NCI-H748 treated with DMSO at 0.1 percent for 48 hours (cell line): Measurements from ENCODE around the gene SIGLEC1.

Source experiments
- DNase-seq: peaks from one replicate; lab custom pipeline; 2025; lab: John Stamatoyannopoulos, UW

Gene SIGLEC1

DNA sequence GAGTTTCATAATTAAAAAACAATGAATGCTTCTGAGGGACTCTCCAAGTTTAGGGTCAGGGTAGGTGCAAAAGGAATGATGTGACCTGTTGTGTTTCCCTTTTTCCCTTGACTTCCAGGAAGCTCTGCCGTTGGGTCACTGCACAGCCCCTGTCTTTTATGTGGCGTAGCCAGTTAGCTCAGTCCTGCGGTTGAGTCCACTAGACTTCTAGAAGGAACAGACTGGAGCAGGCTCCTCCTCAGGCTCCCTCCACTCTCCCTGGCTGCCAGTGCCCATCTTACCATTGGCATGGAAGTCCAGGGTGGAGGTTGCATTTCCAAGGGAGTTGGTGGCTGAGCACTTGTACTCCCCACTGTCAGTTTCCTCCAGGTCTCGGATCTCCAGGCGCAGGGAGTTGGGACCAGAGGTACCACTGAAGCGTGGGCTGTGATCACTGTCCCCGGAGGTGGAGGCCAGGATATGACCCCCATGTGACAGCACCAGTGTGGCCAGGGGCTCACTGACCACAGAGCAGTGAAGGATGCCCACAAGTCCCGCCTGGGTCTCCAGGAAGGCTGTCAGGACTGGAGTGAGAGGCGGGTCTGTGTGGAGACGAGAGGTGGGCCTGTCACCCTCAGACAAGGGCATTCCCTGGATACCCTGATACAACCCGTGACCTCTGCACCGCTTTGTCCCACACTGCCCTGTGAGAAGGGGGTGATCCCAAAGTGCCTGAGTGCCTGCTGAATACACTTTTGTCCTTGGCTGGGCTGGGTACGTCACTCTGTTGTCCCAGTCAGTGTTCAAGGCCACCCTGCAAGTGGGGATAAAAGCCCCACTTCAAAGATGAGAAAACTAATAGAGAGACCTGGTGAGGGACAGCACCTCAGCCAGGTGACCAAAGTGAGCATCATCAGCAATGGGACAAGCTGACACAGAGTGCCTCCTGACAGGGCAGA, 11.1 kb downstream of the SIGLEC1 start:
- DNase-seq, result no peak

DNA sequence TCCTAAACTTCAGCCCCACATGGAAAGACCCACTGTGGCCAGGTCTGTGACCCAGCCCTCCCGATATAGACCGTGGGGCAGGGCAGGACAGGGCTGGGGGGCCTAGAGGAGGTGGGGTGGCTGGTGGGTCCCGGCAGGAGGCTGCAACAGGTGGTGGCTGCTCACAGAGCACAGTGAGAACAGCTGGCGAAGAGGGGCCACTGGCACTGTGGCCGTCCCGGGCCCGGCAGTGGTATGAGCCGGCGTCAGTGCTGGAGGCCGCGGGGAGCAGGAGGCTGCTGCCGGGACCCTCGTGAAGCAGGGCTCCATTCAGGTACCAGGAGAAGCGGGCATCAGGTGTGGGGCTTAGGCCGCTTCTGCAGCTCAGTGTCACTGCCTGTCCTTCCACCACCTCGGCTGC, 13.4 kb downstream of the SIGLEC1 start:
- DNase-seq, result no peak

DNA sequence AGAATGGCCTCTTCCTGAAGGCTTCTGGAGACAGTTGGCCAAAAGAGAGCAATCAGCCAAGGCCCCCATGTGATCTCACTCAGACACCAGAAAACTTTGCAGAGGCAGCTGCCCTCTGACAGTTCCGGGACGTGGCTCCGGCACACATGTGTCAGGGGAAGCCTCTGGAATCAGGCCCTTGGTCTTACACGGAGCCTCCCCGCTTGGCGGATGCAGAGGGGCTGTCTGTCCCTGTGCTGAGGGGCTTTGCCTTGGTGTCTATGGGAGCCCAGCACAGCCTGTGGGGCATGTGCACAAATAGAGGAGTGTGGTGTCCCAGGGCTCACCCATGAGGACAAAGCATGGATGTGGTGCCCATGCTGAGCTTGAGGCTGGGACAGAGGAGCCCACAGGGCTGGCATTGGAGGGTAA, 13.8 kb downstream of the SIGLEC1 start:
- DNase-seq, result no peak

DNA sequence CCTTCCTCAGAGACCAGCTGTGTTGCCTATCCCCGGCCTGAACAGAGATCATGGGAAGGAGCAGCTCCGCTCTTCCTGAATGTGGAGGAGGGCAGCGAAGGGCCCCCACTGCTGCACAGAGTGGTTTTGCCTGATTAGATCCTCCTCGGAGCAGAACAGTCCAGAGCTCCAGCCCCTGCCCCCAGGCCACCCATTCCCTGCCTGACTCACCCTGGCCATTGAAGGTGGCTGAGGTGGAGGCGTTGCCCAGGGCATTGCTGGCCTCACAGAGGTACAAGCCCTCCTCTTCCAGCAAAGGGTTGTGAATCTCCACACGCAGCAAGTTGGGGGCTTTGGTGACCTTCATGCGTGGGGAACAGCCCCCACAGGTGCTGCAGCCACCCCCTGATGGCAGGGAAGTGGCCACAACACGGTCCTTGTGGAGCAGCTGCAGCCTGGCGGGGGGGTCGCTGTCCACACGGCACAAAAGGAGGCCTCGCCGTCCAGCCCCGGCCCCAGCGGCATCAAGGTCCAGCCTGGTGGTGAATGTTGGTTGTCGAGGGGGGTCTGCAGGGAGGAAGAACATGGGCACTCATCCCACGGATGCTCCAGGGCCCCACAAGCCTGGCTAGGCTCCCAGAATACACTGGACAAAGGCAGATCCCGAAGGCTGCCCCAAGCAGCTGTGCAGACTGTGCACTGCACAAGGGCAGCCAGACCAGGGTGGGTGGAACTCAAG, 14.7 kb downstream of the SIGLEC1 start:
- DNase-seq, result no peak

DNA sequence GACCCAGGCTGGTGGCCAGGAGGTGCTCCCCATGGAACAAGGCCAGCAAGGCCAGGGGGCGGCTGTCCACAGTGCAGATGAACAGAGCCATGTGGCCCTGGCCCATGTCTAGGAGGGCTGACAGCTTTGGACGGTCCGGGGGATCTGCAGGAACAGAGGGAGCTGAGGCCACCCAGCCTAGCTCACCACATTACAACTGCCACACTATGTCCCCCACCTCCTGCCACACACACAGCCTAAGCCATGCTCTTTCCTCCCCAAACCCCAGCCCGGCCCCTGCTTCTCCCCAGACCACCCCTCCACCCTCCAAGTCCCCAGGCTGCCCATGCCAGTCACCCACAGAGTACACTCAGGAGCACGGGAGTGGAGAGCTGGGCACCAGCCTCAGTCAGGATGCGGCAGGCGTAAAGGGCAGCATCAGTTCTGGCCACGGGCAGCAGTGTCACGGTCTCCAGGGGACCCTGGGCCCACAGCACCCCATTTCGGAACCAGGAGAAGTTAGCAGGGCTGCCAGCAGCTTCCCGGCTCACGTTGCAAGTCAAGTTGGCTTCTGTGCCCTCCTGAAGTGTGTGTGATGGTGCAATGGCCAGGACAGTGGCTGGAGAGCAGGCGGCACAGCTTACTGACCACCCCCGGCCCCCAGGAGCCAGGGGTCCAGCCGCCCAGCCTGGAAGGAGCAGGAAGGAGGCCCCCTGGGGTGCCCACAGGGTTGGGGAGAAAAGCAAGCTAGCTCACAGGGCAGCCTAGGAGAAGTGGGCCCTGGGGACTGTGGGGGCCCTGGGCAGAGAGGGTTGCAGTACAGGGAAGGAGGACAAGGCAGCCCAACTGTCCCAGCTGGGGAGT, 15.4 kb downstream of the SIGLEC1 start:
- no peak for DNase-seq

DNA sequence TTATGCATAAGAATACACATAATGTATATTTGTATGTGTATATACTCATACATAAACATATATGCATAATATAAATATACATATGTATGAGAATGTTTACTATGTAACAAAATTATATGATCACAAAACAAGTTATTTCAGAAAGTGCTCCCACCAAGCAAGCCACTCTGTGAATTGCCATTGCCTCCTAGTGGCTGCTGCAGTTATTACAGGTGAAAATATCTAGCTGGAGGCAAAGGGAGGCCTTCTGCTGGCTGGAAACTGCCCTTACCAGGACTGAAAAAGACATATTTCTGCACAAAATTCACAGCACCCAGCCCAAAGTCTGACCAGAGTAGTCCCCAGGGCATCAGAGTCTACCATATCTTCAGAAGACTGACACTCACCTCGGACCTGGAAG, 16.2 kb downstream of the SIGLEC1 start:
- DNase-seq, result no peak

DNA sequence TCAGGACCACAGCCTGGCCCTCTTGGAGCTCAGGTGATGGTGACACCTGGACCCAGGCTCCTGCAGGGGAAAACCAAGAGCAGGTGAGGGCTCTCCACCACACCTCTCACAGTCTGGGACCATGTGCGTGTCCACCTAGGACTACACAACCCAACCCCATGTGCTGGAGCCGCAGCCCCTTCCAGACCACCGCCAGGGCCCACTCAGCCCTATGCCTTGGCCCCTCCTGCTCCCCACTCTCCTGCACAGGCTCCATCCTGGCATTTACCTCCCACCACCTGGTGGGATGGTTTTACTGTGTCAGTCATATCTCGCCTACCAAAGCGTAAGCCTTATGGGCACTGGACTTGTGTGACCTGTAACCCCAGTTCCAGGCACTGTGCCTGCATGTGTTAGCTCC, 17.5 kb downstream of the SIGLEC1 start:
- no peak for DNase-seq

DNA sequence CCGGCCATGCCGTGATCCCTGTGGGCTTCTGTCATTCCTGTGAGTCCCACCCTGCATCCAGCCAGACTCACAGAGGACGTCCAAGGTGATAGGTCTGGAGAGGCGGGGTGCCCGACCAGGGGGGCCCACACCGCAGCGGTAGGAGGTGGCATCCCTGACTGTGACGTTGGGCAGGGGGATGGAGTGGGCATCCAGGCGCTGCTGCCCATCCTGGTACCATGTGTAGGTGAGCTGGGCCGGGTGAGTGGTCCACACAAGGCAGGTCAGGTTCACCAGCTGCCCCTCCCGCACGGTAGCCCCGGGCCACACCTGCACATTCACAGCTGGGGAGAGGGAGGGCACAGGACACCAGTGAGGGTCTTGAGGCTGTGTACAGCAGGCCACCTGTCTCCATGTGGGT, 19.0 kb downstream of the SIGLEC1 start:
- no peak for DNase-seq

DNA sequence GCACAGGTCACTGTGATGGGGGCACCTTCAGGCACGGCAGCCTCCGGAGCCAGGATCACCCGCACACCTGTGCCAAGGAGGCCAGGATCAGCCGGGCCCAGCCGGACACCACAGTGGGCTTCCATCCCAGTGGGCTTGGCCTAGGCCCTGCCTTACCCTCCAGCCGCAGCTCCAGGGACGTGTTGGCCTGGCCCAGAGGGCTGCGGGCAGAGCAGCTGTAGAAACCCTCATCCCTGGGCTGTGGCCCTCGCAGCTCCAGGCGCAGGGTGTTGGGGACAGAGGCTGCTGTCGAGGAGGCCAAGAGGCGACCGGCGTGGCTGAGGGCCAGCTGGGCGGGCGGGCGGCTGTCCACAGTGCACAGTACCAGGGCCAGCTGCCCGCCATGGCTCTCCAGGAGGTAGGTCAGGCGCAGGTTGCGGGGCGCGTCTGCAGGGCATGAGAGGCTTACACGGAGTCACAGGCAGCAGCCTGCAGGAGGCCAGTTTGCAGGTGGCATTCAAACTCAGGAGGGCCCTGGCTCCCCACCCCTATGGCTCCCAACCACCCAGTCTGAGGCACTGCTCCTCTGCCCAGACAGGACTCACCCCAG, 19.6 kb downstream of the SIGLEC1 start:
- DNase-seq, result no peak

DNA sequence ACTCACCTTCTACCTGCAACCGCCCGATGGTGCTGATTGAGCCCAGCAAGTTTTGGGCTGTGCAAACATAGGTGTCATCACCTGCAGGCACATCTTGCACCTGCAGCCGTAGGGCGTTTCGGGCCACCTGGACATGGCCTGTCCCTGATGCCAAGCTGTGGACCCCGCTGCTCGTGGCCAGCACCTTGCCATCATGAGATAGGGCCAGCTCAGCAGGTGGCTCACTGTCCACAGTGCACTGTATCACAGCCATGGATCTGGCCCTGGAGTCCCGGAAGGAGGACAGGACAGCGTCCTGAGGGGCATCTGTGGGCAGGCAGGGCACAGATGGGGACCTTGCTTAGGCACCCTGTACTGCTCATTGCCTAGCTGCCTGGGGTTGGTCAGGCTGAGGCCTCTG, 20.5 kb downstream of the SIGLEC1 start:
- no peak for DNase-seq

DNA sequence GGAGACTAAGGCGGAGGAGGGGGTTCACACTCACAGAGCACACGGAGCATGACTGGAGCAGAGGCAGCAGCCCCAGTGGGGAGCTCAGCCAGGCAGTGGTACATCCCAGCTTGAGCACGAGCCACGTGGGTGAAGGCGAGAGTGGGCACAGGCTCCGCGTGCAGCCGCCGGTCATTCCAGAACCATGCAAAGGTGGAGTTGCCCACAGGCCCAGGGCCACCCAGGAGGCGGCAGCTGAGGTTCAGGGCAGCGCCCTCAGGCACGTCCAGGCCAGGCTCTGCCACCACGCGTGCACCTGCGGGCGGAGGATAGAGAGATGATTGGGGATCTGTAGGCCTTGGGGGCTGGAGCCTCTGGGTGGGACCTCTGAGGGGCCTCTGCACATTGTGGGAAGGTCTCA, 21.1 kb downstream of the SIGLEC1 start:
- DNase-seq, result no peak

DNA sequence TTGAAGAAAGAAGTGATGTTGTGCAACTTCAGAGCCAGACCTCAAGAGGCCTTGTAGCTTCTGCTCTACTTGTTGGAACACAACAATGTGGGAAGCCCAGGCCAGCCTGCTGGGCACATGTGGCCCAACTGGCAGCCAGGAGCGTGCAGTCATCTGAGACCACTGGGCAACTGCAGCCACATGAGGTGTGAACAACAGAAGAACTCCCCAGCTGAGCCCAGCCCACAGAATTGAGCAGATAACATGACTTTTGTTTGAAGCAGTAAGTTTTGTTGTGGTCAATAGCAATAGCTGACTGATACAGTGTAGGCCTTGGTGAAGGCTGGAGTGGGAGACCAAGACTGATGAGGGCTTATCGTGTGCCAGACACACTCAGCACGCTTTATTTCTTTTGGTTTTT, 22.0 kb downstream of the SIGLEC1 start:
- DNase-seq, result no peak

DNA sequence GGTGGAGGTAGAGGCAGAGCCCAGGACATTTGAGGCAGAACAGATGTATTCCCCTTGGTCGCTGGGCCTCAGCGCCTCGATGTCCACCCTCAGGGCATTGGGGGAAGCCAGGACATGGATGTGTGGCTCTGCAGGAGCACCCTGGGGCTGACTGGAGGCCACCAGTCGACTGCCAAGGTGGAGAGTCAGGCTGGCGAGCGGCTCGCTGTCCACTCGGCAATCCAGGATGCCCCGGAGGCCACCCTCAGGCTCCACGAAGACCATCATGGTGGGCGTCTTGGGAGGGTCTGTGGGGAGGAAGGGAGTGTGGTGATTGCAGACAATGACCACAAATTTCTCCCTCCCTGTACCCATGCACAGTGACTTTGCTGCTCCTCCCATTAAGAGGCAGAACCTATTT, 22.4 kb downstream of the SIGLEC1 start:
- no peak for DNase-seq

DNA sequence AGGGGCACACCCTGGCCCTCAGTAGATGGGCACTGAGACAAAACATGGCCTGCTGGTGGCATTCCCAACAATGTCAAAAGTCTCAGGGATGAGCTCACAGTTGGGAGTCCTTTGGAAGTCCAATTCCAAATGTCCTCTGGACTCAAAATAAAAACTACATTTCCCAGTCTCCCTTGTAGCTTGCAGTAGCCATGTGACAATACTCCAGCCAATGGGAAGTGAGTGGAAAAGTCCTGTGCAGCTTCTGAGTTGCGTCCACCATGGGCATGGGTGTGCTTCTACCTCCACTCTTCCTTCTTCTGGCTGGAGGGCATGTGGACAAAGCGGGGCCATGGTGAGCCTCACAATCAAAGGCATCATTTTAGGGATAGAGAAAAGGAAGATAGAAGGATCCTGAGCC, 24.7 kb downstream of the SIGLEC1 start:
- DNase-seq, result no peak

DNA sequence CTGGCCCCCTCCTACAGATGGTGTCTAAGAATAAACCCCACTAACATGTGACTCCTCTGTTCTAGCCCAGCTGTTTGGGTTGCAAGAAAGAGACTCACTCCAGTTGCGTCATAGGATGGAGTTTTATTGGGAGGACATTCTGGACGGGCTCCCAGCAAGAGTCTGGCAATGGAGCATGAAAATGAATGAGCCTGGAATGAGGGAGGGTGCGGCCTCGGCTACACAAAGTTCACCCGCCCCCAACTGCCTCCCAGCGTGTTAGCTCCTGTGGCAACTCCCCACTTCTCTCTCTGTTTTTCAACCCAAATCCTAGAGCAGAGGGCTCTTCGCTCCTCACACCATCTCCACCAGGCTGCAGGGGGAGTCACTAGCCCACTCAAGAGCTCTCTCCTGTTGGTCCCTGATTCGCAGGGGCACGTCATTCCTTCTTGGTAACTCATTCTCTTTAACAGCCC, 25.5 kb downstream of the SIGLEC1 start:
- DNase-seq, result no peak

DNA sequence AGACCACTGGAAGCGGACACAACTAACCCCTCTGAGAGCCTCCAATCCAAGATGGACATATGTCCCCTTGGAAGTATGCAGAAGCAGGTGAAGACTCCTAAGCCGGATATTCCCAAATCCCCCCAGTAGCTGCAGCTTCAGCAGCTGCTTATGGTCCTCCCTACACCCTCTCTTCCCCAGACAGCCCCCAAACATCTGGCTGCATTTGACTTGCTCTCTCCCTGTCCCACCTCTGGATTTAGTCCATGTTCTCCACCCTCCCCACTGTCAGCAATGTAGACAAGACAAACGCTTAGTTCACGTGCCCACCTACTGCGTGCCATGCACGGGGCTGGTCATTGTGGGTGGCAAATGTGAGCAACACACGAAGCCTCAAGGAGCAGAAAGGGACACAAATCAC, 26.0 kb downstream of the SIGLEC1 start:
- DNase-seq, result no peak

DNA sequence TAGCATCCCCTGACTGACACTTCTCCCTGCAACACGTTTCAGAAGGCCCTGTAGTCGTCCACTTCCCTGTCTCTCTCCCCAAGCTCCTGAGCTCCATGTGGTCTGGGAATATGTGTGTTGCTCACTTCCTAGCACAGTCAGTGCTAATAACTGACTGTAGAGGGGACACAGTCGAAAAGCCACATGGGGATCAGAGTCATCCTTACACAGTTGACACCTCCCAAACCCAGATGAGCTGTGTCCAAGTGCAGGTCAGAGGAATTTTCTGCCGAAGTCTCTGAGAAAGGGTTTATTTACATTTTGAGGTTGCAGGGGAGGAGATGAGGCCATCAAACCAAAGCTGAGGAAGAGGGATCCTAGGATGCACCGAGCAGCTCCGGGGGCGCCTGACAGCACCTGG, 27.1 kb downstream of the SIGLEC1 start:
- no peak for DNase-seq

DNA sequence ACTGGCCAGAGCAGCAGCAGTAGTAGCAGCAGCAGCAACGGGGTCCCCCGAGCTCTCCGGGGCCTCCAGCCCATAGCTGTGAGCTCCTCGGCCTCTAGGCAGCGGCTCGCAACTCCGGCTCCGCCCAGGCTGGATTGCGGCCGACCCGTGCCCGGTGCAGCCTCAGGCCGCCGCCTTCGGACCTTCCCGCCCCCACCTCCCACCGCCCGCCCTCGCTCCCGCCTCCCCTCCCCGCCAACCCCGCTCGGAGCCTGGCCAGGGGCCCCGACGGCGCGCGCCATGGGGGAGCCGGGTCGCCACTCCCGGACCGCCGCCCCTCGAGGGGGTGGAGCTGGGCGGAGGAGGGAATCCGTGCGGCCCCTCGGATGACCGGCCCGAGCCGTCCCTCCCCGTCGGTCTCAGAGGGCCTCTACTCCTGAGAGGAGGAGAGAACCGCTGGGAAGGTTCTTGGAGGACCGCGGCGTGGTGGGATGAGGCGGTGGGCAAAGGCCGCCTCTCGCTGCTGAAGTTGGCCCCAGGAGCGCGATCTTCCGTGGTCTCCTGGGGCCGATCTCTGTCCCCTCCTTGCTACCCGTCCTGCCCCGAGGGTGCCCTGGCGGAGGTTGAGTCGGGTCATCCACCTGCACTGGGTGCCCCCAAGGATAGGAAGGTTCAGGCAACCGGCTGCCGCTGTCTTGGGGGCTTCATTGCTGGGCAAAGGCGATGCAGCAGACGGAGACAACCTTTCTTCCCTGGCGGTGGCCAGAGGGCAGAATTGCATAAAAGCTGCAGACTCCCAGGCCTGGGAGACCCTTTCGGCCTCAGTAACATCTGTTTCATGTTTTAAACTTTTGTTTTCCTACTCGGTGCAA, 30.2 kb downstream of the SIGLEC1 start, which contains the start of gene ADAM33:
TSS of gene ADAM33 (minus strand) at position 80 of the 851 bp plus-strand sequence. CDS start at position 74, 6 bp downstream.
- no peak for DNase-seq

DNA sequence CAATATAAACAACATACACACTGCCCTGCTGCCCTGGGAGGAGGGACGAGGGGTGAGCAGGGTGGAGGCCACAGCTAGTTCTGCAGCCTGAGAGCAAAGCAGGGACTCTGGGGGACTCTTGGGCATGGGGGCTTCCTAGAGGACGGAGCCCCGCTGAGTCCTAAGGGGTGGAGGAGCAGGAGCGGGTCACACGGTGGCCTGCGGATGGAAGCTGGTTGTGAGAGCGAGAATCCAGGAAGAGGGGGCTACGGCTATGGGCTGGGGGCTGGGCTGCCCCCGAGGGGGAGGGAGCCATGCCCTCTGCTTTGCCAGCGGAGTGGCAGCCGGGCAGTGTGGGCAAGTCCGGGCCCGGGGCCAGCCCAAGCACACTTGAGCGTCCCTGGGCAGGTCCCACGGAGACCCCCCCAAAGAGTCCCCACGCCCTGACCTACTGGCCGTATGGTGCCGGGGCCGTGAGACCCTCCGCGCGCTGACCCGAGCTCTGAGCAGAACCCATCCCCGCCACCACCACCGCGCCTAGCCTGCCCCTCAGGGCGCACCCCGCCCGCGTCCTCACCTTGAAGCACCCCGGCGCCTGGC, 31.0 kb downstream of the SIGLEC1 start:
- no peak for DNase-seq

DNA sequence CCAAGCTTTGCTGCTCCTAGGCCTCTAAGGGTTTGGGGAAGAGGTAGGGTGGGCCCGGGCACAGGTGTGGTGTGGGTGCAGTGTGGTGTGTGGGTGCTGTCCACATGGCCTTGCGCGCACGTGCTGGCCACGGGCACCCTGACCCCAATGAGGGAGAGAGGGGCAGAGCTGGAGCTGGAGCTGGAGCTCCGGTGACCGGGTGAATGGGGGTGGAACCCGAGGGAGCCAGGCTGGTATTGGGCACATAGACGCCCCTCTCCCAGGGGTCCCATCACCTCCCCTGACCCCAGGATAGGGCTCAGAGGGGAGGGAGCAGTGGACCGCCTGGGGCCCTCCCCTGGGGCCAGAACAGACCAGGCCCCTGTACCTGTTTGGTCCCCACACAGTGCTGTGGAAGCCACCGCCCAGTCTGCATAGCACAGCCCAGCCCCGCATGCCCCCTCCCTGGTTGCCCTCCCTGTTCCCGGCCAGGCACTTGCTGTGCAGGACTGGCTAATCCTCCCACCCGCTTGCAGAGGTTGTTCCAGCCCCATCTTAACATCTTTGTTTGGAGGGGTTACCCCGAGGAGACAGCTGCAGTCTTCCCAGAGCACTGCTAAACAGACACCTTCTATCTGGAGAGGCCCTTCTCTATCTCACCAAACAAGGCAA, 31.6 kb downstream of the SIGLEC1 start:
- no peak for DNase-seq
